ENCODE results near the gene ZNF791. TPM values are rescaled to one million over a fixed set of nuclear protein-coding genes. Genes with fewer than 3 reads are reported as not detected.
"Not testable (repeated sequence)": the region's sequence is repeated elsewhere in the genome, so short reads cannot be mapped to it uniquely, and the experiment has no call there.

Gene ZNF791
- total RNA-seq, 1 experiment from 2014 or later = 10.8 TPM

DNA sequence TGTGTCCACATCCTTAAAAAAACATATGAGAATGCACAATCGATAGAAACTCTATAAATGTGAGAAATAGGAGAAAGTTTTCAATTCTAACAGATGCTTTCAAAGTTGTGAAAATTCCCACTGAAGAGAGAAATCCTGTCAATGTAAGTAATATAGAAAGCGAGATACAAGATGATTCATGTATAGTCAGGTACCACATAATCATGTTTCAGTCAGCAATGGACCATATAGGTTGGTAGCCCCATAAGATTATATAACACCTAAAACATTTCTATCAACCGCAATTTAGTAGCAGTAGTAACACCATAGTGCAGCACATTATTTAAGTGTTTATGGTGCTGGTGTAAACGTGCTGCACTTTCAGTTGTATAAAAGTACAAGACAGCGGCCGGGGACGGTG lies 18.5 kb downstream of the ZNF791 start:
- DNase-seq (ENCODE audit: low read depth) = no peak

DNA sequence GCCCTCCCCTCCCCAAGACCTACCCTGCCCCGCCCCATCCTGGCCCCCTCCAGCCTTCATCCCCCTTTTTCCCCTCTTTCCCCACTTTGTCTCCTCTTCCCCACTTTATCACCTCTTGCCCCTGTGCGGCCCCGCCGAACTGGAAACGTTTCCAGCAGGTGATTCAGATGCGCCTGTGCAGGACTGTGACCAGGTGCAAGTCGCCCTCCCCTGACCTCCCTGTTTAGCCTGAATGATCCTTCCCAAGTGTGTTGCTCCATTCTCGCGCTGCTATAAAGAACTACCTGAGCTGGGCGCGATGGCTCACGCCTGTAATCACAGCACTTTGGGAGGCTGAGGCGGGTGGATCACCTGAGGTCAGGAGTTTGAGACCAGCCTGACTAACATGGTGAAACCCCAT lies 25.9 kb downstream of the ZNF791 start:
- DNase-seq (ENCODE audit: low read depth) = no peak

DNA sequence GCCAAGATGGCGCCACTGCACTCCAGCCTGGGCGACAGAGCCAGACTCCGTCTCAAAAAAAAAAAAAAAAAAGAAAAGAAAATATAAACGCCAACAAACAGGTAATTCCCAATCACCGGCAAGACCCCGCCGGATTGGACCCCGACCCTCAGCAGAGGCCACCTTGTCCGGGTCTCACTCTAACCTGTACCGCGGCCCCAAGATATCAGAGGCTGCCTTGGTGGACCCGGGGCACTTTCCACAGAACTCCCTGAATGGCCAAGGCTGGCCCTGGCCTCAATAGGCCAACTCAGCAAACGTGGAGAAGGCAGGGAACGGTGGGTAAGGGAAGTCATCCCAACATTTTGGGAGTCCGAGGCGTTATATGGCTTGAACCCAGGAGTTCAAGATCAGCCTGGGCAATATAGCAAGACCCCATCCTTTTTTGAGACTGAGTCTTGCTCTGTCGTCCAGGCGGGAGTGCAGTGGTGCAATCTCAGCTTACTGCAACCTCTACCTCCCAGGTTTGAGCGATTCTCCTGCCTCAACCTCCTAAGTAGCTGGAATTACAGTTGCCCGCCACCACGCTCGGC lies 28.0 kb downstream of the ZNF791 start:
- DNase-seq (ENCODE audit: low read depth) = no peak

DNA sequence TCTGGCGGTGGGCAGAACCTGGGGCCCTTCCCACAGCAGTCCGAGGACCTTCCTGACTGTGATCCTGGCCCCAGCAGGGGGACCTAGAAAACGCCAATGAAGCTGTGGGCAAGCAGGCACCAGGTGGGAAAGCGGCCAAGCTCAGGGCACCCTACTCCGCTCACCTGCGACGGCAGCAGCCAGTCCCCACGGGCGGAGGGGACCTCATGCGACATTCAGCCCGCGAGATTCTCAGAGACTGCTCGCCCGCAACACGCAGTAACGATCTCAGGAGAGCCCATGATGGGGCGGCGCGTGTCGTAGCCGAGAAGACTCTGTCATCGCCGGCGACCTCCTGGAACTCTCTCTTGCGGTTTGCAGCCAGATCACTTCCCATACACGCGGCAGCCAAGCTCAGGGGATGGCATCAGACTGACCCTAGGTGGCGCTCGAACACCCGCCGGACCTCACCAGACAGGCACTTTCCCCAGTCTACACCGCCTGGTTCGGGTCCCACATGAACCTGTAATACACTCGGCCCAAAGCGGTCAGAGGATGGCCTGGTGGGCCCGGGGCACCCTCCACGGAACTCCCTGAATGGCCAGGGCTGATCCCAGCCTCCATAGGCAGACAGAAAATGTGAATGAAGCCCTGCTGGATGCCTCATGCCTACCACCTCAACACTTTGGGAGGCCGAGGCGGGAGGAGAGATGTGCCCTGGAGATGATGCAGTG lies 29.3 kb downstream of the ZNF791 start:
- peak; percentile 79 for DNase-seq (ENCODE audit: low read depth)

DNA sequence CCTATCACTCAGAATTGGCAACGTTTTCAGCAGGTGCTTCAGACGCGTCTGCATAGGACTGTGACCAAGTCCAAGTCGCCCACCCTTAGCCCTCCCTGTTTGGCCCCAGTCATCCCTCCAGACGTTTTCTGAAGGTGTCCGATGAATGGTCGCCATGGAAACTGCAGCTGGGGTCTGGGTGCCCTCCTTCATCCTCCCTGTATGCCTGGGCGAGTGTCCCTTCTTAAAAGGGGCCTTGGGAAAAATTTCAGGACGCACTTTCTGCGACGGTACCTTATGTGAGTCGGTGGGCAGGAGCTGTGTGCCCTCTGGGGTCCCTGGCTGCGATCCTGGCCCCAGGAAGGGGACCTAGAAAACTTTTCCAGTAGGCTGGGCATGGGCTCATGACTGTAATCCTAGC lies 30.7 kb downstream of the ZNF791 start:
- no peak for DNase-seq (ENCODE audit: low read depth)

DNA sequence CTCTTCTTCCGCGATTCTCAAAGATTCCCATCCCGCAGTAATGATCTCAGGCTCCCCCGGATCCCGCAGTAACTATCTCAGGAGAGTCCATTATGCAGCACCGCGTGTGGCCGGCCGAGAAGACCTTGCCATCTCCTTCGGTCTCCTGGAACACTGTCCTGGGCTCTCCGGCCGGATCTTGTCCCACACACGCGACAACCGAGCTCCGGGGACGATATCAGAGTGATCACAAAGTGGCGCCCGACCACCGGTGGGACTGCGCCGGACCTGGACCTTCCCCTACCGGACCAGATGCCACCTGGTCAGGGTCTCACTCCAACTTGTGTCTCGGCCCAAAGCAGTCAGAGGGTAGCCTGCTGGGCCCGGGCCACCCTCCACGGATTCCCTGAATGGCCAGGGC lies 31.8 kb downstream of the ZNF791 start:
- DNase-seq (ENCODE audit: low read depth) = no peak

DNA sequence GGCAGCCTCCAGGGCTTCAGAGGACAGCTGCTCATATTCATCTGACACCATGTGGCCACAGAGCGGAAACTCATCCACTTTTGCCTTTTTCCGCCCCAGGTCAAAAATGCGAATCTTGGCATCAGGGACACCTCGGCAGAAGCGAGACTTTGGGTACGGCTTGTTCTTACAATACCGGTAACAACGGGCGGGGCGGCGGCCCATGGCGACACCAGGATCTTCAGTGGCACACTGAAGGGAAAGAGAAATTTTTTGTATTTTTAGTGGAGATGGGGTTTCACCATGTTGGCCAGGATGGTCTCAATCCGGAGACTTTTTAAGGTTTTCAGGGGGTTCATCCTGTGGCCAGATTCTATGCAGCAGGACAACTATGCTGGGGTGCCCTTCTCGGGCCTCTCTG lies 33.0 kb downstream of the ZNF791 start:
- not testable (repeated sequence) for DNase-seq (ENCODE audit: low read depth)

DNA sequence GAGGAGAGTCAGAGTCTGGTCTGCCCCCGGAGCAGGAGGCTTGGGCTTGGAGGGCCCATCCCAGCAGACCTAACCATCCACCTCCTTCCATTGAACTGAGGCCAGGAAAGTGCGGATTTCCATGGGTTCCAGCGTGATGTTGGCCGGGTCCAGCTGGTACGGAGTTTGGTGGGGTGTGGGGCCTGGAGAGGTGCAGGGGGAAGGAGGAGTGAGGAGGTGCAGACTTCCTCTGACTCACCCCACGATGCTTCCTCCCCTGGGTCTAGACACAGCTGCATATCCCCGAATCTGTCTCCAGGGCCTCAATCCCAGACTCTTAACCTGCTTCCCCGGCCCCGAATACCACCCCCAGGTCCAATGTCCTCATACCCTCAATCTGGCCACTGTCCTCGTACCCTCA lies 35.8 kb downstream of the ZNF791 start:
- no peak for DNase-seq (ENCODE audit: low read depth)

DNA sequence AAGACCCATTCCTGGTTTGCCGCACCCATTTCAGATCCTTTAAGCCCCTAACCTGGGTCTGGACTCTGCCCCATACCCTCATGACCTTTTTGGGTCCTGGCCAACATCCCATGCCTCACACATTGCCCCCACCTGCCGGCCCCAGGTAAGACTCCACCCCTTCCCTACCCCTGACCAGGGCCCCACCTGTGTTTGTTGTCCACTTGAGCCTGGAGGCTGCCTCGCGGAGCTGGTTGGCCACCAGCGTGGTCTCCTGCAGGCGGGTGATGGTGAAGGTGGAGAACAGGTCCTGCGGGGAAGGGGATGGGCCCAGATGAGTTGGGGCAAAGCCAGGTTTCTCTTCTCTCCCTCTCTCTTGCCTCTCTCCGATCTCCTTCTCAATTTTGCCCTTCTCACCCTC lies 36.3 kb downstream of the ZNF791 start:
- DNase-seq (ENCODE audit: low read depth) = no peak

DNA sequence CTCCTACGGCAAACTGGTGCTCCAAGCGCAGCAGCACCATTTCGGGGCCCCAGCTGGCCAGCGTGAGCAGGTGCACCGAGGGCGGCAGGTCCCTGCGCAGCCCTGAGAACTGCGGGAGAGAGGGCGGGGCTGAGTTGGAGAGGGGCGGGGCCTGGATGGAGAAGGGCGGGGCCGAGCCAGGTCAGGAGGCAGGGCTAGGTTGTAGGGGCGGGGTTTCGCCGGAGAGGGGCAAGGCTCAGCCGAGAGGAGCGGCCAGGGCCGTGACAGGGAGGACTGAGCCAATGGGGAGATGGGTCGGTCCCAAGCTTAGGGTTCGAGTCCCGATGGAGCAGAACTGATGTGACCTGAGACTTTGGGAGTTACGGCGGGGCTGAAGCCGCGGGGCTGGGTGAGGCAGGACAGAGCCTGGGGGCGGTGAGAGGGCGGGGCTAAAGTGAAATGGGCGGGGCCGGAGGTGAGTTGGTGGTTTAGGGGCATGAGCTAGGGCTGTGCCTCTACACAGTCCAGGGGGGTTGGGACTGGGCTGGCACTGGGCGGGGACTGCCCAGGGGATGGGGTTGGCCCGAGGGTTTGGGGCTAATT lies 36.9 kb downstream of the ZNF791 start:
- DNase-seq (ENCODE audit: low read depth) = peak; percentile 26

DNA sequence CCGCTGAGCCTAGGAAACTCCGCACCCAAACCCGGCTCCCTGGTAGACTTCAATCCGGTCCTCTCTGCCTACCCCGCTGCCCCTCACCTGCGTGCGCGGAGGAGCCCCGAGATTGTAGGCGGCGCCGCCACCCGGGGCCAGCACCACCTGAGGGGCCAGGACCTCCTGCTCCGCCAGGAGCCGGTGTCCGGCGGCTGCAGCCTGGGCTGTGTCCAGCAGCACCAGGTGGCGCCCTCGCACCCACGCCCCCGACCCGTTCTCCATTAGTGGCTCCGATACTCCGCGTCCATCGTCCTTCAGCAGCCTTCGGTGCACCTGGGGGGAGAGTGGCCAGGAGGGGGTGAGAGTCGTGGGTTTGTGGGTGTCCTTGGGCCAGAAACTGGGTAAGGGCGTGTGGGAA lies 37.4 kb downstream of the ZNF791 start:
- DNase-seq (ENCODE audit: low read depth) = no peak

DNA sequence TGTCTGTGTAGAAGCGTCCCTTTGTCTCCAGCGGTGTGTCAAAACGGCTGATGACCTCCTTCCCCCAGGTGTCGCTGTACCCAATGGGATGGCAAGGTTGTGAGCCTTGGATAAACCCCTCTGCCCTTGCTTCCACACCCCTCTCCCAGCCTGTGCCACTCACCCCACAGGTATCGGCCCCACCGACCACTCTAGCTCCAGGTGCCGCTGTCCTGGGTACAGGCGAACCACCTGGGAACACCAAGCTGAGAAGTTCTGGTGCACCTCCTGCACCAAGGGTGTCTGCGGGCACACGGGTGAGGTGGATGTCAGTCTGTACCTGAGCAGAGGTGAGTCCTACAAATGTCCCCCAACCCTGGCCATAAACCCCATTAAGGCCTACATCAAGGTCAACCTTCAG lies 39.2 kb downstream of the ZNF791 start:
- no peak for DNase-seq (ENCODE audit: low read depth)

DNA sequence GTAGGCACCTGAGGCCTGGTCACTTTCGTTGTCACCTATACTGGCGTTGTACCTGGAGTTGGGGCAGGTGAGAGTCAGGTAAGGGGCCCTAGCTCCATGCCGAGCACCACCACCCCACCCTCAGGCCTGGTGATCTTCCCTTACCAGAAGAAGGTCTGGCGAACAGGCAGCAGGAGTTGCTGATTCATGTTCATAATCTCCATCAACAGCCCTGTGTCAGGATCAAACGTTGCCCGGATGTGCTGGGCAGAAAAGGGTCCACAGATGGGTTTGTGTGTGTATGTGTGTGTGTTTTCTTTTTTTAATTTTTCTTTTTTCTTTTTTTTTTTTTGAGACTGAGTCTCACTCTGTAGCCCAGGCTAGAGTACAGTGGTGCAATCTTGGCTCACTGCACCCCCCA lies 41.5 kb downstream of the ZNF791 start:
- DNase-seq (ENCODE audit: low read depth) = no peak

DNA sequence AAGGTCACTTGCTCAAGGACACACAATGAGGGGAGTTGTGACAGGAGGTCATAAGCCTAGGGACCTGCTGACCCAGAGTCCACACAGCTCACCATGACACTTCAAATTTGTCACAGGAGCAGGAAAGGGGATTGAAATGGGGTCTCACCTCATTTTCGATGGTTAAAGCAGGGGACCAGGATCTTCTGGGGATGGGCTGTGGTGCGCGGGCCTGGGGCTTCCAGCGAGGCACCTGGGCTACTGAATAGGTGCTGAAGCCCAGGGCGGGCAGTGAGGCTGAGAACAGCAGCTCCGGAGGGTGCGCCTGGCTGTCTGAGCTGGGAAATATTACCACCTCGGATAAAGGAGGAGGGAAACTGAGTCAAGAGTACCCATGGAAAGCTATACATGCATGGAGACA lies 44.8 kb downstream of the ZNF791 start:
- DNase-seq (ENCODE audit: low read depth) = no peak

DNA sequence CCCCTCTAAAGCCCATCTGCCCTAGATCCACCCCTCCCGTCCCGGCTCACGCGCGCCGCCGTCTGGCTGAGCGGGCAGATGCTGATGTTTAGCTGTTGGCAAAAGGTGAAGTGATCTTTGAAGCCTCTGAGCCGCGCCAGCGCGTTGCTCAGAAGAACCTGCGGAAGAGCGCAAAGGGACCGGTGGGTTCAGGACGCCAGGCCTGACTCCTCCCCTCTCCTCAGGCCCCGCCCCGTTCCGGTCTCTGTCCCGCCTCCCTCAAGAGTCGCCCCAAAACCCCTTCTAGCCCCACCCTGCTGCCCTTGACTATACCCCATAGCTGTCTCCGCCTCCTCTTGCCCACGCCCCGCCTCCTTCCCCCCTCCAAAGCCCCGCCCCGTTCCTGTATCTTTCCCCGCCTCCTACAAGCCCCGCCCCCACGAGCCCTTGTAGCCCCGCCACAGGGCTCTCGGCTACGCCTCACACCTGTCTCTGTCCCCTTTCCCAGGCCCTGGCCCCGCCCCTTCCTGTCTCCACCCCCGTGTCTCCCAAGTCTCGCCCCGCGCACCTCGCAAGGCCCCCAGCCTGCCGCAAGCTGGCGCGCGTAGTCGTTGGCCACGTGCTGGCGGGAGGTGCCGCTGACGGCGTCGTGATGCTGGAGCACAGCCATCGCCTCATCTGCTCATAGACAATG lies 46.3 kb downstream of the ZNF791 start:
- DNase-seq (ENCODE audit: low read depth) = no peak

DNA sequence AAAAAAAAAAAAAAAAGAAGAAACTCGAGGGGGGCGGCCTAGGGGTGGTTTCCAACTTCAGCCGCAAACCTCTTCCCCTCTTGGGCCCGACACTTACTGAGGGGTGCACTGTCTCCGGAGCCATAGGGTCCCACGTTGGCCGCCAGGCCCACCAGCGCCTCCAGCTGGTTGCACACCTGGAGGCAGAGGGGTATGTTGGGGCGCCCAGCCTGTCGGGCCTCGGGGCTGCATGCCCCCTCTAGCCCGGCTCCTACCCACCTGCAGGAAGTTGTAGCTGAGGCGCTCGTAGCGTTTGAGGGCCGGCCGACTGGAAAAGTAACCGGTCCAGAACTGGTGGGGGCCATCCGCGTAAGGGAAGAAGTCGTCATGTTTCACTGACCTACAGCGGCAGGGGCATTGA lies 47.2 kb downstream of the ZNF791 start:
- DNase-seq (ENCODE audit: low read depth) = no peak

DNA sequence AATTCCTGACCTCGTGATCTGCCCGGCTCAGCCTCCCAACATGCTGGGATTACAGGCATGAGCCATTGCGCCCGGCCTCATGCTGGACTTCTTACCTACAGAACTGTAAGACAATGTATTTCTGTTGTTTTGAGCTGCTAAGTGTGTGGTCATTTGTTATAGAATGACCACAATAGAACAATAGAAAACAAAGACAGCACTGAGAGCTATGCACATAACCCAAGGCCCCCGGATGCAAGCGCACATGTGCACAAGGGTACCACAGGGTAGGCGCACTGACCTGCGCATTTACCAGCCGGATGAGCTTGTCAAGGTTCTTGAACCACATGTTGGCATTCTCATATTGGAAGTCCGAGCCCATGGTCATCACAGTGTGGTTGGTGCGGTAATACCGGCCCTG lies 50.3 kb downstream of the ZNF791 start:
- no peak for DNase-seq (ENCODE audit: low read depth)

DNA sequence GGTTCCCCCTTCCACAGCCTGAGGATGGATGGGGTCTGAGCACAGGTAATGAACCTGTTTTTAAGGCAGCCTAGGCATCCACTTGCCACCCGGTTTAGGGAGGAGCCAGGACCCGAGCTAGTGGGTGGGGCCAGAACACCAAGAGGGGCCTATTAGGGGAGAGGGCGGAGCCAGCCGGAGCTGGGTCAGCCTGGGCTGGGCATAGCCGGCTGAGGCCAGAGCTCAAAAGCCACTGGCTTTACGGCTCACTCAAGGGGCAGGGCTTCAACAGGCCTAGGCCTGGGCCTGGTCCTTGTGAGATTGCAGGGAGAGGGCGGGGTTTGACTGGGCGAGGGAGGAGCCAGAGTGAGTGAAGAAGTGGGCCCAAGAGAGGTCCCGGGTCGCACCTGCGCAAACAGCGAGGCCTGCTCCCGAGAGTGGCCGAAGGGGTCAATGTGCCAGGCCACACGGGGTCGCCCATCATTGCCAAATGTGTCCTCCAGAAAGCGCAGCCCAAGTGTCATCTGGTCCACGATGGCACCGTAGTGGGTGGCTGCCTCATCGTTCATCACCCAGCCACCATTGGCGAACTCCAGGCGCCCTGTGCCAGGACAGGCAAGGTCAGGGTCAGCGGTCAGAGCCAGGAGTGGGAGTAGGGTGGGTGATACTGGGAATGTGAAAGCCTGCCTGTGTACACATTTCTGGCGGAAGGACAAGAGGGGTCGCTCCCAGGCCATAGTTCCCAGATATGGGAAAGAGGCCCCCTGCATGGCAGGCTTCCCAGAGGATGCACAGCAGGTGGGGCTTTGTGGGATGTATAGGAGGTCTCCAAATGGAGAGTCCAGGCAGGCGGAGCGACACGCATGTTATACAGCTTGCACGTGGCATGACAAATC lies 53.9 kb downstream of the ZNF791 start:
- DNase-seq (ENCODE audit: low read depth) = no peak

DNA sequence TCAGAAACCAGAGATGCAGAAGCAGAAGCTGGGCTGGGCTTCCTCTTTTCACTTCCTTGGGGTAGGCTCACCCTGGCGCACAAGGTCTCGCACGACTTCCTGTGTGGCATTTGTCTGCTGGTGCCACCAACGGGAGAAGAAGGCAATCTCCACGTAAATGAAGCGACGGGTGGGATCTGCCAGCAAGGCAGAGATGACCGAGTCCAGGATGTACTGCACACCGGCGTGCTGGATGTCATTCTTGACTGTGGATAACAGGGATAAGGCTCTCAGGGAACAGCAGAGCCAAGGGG lies 54.5 kb downstream of the ZNF791 start:
- DNase-seq (ENCODE audit: low read depth) = no peak

DNA sequence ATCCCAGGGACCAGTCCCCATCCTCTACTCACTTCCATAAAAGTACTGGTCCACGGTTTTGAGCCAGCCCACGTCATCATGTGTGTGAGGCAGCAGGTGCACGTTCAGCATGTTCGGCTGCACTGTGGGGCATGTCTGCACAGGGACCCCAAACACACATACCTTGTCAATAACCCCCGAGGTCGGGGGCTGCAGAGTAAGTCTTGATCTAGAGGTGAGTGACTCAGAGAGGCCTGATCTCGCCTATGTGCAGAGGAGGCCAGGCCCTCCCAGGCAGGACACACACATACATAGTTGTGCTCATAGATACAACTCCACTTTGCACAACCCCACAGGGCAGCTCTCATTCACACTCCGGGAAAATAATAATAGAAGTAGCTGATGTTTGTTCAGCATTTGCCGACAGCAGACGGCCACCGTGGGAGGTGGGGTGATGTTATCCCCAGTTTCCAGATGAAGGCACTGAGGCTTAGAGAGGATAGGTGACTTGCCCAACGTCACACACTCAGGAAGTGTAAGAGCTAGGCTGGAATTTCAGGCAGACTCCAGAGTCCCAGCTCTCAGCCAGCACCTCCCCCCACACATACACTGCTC lies 55.0 kb downstream of the ZNF791 start:
- DNase-seq (ENCODE audit: low read depth) = no peak

DNA sequence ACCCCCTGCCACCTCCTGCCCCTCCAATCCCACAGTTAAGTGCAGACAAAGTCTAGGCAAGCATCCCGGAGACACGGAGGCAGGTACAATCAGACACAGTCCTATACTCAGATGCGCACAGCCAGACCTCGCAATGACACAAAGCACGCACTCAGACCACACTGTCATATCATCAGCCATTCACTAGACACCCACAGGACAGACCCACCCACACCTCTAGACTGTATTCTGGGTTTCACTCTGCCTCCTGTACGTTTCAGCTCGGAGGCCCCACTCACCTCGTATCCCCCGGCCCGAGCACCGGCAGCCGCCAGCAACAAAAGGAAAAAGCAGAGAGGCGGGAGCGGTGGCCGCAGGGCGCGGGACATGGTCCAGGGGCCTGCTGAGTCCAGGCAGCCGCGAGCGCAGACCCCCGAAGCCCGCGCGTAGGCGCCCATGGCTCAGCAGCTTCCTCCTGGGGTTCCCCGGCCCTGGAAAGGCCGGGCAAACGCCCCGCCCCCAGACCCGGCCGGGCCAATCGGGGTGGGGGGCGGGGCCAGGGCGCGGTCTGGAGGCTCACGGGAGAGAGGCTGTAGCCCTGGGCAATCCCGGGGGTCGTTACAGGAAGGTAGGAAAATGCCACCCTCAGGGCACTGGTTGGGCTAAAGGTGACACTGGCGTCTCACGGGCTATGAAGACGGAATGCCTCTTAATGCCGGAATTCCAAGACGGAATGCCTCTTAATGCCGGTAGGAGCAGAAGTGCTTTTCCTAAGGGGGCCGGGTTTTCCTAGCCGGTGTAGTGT lies 55.7 kb downstream of the ZNF791 start, which contains the start of the genes MAN2B1 and WDR83:
Gene MAN2B1 (minus strand): TSS at position 478 of the 784 bp plus-strand sequence. CDS start 41 bp downstream, at position 437.
Gene WDR83 (plus strand): TSS at position 543 of the 784 bp plus-strand sequence. CDS start 2,984 bp downstream, outside the sequence.
- peak; percentile 68 for DNase-seq (ENCODE audit: low read depth)
